HEK293 (cell line): ENCODE data around the gene CCDC69.

Experiments
- ELK4 ChIP-seq: IDR thresholded peaks from 2 replicates; pipeline ENCODE4 v1.6.1; 2011; ENCODE audit warnings: mild to moderate bottlenecking, low read depth, low read length, borderline replicate concordance
- GLIS1 ChIP-seq: fragments of 450-650 bp; formaldehyde crosslinking; IDR thresholded peaks from 2 replicates; pipeline ENCODE4 v1.5.1; 2016; ENCODE audit warnings: missing biosample characterization, missing genetic modification characterization
- HOXA7 ChIP-seq: sonication (generic); formaldehyde crosslinking; IDR thresholded peaks from 2 replicates; pipeline ENCODE4 v1.8.1; 2022; ENCODE audit warnings: missing genetic modification reagents, borderline replicate concordance
- ZNF274 ChIP-seq, 2 experiments: fragments of 200-500 bp in 1 of 2; fragments of 450-650 bp in 1 of 2; sonication (Bioruptor generic) in 1 of 2; formaldehyde crosslinking in 1 of 2; IDR thresholded peaks; 2 replicates each; pipeline versions ENCODE4 v1.5.1 to v1.6.1; 2014 to 2016; ENCODE audit warnings: borderline replicate concordance in 1 of 2, inconsistent platforms in 1 of 2, low read length in 1 of 2, missing biosample characterization in 1 of 2, missing genetic modification characterization in 1 of 2
- ZNF513 ChIP-seq: fragments of 450-650 bp; IDR thresholded peaks from 2 replicates; pipeline ENCODE4 v1.5.1; 2018; ENCODE audit warnings: missing biosample characterization, missing genetic modification characterization
- ZNF624 ChIP-seq: fragments of 450-650 bp; formaldehyde crosslinking; IDR thresholded peaks from 2 replicates; pipeline ENCODE4 v1.5.1; 2017; ENCODE audit warnings: missing biosample characterization, missing genetic modification characterization
- ZNF707 ChIP-seq: fragments of 450-650 bp; formaldehyde crosslinking; IDR thresholded peaks from 2 replicates; pipeline ENCODE4 v1.5.1; 2016; ENCODE audit warnings: missing biosample characterization, missing genetic modification characterization
- ZNF830 ChIP-seq: fragments of 450-650 bp; IDR thresholded peaks from 2 replicates; pipeline ENCODE4 v1.5.0; 2018; ENCODE audit warnings: missing biosample characterization, missing genetic modification characterization, low read depth, mild to moderate bottlenecking, moderate library complexity
- ZSCAN30 ChIP-seq: fragments of 450-650 bp; IDR thresholded peaks from 2 replicates; pipeline ENCODE4 v1.5.1; 2018; ENCODE audit warnings: missing biosample characterization, mild to moderate bottlenecking, missing genetic modification characterization, moderate library complexity
- TF ChIP-seq, protein P1 (sequence below): fragments of 450-650 bp; formaldehyde crosslinking; IDR thresholded peaks from 2 replicates; pipeline ENCODE4 v1.5.1; 2016; ENCODE audit warnings: missing biosample characterization, missing genetic modification characterization
- TF ChIP-seq, protein P2 (sequence below): fragments of 450-650 bp; formaldehyde crosslinking; IDR thresholded peaks from 2 replicates; pipeline ENCODE4 v1.5.1; 2016; ENCODE audit warnings: missing biosample characterization, missing genetic modification characterization
- TF ChIP-seq, protein P3 (sequence below): fragments of 450-650 bp; formaldehyde crosslinking; IDR thresholded peaks from 2 replicates; pipeline ENCODE4 v1.5.1; 2016; ENCODE audit warnings: missing biosample characterization, missing genetic modification characterization

DNA sequence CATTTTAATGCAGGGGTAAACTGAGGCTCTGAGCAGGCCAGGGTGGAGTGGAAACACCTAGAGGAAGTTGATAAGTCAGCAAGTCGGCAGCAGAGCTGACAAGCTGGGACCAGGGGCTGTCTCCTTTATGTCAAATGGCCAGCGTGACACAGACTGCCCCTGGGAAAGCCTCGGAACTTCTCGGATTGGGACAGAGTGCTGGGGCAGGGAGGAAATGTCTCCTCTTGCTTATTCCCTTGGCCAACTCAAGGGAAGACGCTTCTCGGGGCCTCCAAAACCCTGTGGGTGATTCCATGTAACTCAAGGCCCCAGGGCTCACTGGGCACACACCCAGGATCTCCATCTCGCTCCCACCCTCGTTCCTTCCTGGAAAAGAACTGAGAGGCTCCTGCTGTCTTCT, 40.9 kb downstream of the CCDC69 start:
- TF ChIP-seq, protein P1, sequence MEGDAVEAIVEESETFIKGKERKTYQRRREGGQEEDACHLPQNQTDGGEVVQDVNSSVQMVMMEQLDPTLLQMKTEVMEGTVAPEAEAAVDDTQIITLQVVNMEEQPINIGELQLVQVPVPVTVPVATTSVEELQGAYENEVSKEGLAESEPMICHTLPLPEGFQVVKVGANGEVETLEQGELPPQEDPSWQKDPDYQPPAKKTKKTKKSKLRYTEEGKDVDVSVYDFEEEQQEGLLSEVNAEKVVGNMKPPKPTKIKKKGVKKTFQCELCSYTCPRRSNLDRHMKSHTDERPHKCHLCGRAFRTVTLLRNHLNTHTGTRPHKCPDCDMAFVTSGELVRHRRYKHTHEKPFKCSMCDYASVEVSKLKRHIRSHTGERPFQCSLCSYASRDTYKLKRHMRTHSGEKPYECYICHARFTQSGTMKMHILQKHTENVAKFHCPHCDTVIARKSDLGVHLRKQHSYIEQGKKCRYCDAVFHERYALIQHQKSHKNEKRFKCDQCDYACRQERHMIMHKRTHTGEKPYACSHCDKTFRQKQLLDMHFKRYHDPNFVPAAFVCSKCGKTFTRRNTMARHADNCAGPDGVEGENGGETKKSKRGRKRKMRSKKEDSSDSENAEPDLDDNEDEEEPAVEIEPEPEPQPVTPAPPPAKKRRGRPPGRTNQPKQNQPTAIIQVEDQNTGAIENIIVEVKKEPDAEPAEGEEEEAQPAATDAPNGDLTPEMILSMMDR (tag by site-specific recombination): no peak
- TF ChIP-seq ZNF830 (tag by site-specific recombination) (no peak), ZSCAN30 (no peak), ELK4 (no peak), ZNF707 (tag by site-specific recombination) (no peak), HOXA7 (CRISPR knock-in tag) (no peak), ZNF513 (tag by site-specific recombination) (no peak), ZNF624 (no peak), GLIS1 (tag by site-specific recombination) (no peak), ZNF274 (IDR thresholded peaks at IDR 0.05; ENCODE audit: low read length) (no peak), ZNF274 (tag by site-specific recombination; IDR thresholded peaks at IDR 0.05; ENCODE audit: borderline replicate concordance) (no peak)
- TF ChIP-seq, protein P2, sequence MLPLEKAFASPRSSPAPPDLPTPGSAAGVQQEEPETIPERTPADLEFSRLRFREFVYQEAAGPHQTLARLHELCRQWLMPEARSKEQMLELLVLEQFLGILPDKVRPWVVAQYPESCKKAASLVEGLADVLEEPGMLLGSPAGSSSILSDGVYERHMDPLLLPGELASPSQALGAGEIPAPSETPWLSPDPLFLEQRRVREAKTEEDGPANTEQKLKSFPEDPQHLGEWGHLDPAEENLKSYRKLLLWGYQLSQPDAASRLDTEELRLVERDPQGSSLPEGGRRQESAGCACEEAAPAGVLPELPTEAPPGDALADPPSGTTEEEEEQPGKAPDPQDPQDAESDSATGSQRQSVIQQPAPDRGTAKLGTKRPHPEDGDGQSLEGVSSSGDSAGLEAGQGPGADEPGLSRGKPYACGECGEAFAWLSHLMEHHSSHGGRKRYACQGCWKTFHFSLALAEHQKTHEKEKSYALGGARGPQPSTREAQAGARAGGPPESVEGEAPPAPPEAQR: no peak
- TF ChIP-seq, protein P3, sequence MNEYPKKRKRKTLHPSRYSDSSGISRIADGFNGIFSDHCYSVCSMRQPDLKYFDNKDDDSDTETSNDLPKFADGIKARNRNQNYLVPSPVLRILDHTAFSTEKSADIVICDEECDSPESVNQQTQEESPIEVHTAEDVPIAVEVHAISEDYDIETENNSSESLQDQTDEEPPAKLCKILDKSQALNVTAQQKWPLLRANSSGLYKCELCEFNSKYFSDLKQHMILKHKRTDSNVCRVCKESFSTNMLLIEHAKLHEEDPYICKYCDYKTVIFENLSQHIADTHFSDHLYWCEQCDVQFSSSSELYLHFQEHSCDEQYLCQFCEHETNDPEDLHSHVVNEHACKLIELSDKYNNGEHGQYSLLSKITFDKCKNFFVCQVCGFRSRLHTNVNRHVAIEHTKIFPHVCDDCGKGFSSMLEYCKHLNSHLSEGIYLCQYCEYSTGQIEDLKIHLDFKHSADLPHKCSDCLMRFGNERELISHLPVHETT (tag by site-specific recombination): no peak
